ENCODE data around the gene PEBP1.

GRCh38 chr12:118102070-118102469, 33.9 kb upstream of the PEBP1 start:
- peak in 1 of 2 donors; percentile 56 for TF ChIP-seq POLR2A (IDR thresholded peaks at IDR 0.05)
- peak in 1 of 6 experiments; percentile 7 for TF ChIP-seq CTCF (IDR thresholded peaks at IDR 0.05)
